GM06990 (cell line): ENCODE measurements around the gene RNASEH2A.

Source experiments
- DNase-seq: peaks from one replicate; pipeline ENCODE4 v3.0.0-alpha.2; 2011; ENCODE audit not compliant: insufficient read length; ENCODE audit errors: extremely low read depth
- H3K27me3 ChIP-seq: replicated peaks from 2 replicates; pipeline ENCODE4 v1.6.0; 2011; ENCODE audit warnings: low read length; ENCODE audit not compliant: control insufficient read depth, insufficient read depth
- H3K36me3 ChIP-seq: 2 replicates; pipeline ENCODE4 v1.5.1; 2011; ENCODE audit warnings: low read length; ENCODE audit not compliant: control insufficient read depth, insufficient read depth
- H3K4me3 ChIP-seq: replicated peaks from 2 replicates; pipeline ENCODE4 v1.5.1; 2011; ENCODE audit warnings: low read depth, mild to moderate bottlenecking, control low read depth, low read length
- TF ChIP-seq, protein P1 (sequence below): IDR thresholded peaks from 2 replicates; pipeline ENCODE4 v1.5.1; 2011; ENCODE audit warnings: low read length, control low read depth, mild to moderate bottlenecking, inconsistent platforms; ENCODE audit not compliant: insufficient read depth, poor library complexity, severe bottlenecking

RNASEH2A gene

DNA sequence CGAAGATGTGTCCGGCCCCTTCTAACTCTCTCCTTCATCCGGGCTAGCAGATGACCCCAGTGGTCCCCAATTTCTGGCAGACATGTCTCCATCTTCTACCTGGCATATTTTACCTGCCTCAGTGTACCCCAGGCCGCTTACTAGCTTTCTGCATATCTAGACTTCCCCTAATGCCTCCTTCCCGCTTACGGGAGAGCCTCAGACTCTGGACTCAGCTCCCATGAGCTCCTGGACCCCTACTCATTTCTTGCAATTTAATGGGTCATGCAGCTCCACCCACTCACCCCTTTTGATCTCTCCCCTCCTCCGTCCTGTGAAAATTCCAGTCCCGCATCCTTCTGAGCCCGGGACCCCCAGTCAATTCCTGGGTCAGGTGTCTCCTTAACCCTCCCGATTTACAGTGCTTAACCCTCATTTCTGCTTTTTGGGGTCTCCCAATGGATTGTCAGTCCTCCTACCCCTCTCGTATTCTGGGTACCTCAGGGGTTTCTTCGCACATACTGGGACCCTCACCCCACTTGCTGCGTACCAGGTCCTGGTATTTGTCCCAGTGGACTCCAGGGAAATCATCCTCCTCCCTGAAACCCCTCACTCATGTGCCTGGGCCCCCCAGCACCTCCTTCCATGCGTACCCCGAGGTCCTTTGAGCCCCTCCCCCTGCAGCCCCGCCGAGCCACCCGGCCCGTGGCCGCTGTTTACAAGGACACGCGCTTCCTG lies 15.6 kb upstream of the RNASEH2A start:
- TF ChIP-seq, protein P1, sequence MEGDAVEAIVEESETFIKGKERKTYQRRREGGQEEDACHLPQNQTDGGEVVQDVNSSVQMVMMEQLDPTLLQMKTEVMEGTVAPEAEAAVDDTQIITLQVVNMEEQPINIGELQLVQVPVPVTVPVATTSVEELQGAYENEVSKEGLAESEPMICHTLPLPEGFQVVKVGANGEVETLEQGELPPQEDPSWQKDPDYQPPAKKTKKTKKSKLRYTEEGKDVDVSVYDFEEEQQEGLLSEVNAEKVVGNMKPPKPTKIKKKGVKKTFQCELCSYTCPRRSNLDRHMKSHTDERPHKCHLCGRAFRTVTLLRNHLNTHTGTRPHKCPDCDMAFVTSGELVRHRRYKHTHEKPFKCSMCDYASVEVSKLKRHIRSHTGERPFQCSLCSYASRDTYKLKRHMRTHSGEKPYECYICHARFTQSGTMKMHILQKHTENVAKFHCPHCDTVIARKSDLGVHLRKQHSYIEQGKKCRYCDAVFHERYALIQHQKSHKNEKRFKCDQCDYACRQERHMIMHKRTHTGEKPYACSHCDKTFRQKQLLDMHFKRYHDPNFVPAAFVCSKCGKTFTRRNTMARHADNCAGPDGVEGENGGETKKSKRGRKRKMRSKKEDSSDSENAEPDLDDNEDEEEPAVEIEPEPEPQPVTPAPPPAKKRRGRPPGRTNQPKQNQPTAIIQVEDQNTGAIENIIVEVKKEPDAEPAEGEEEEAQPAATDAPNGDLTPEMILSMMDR, result no peak
- no peak for DNase-seq
- Histone ChIP-seq H3K4me3 (peak overlapping the region; percentile 96), H3K27me3 (no peaks in the 10 kb centered on the region), H3K36me3 (no peaks in the 10 kb centered on the region)

DNA sequence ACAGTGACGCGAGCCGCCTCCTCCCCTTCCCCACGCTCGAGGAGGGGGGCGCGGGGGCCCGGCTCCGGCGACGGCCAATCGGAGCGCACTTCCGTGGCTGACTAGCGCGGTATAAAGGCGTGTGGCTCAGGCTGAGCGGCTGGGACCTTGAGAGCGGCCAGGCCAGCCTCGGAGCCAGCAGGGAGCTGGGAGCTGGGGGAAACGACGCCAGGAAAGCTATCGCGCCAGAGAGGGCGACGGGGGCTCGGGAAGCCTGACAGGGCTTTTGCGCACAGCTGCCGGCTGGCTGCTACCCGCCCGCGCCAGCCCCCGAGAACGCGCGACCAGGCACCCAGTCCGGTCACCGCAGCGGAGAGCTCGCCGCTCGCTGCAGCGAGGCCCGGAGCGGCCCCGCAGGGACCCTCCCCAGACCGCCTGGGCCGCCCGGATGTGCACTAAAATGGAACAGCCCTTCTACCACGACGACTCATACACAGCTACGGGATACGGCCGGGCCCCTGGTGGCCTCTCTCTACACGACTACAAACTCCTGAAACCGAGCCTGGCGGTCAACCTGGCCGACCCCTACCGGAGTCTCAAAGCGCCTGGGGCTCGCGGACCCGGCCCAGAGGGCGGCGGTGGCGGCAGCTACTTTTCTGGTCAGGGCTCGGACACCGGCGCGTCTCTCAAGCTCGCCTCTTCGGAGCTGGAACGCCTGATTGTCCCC lies 14.9 kb upstream of the RNASEH2A start, which contains the start of gene JUNB:
TSS of gene JUNB (plus strand) at position 142 of the 706 bp plus-strand sequence. CDS start at position 428, 286 bp downstream.
- TF ChIP-seq, protein P1, result peak; percentile 8
- Histone ChIP-seq H3K36me3 (no peaks in the 10 kb centered on the region), H3K4me3 (peak within 1 kb of the TSS; percentile 96), H3K27me3 (no peaks in the 10 kb centered on the region)
- DNase-seq, result peak; percentile 97

DNA sequence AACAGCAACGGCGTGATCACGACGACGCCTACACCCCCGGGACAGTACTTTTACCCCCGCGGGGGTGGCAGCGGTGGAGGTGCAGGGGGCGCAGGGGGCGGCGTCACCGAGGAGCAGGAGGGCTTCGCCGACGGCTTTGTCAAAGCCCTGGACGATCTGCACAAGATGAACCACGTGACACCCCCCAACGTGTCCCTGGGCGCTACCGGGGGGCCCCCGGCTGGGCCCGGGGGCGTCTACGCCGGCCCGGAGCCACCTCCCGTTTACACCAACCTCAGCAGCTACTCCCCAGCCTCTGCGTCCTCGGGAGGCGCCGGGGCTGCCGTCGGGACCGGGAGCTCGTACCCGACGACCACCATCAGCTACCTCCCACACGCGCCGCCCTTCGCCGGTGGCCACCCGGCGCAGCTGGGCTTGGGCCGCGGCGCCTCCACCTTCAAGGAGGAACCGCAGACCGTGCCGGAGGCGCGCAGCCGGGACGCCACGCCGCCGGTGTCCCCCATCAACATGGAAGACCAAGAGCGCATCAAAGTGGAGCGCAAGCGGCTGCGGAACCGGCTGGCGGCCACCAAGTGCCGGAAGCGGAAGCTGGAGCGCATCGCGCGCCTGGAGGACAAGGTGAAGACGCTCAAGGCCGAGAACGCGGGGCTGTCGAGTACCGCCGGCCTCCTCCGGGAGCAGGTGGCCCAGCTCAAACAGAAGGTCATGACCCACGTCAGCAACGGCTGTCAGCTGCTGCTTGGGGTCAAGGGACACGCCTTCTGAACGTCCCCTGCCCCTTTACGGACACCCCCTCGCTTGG lies 14.1 kb upstream of the RNASEH2A start:
- TF ChIP-seq, protein P1, result no peak
- peak; percentile 91 for DNase-seq
- H3K4me3 ChIP-seq, result peak overlapping the region; percentile 96

DNA sequence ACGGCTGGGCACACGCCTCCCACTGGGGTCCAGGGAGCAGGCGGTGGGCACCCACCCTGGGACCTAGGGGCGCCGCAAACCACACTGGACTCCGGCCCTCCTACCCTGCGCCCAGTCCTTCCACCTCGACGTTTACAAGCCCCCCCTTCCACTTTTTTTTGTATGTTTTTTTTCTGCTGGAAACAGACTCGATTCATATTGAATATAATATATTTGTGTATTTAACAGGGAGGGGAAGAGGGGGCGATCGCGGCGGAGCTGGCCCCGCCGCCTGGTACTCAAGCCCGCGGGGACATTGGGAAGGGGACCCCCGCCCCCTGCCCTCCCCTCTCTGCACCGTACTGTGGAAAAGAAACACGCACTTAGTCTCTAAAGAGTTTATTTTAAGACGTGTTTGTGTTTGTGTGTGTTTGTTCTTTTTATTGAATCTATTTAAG lies 13.5 kb upstream of the RNASEH2A start:
- Histone ChIP-seq H3K4me3 (peak overlapping the region; percentile 96), H3K36me3 (no peaks in the 10 kb centered on the region), H3K27me3 (no peaks in the 10 kb centered on the region)
- DNase-seq, result no peak
- TF ChIP-seq, protein P1, result no peak

More for the DNA sequence above, 14.1 kb upstream of the RNASEH2A start:
- Histone ChIP-seq H3K27me3 (no peaks in the 10 kb centered on the region), H3K36me3 (no peaks in the 10 kb centered on the region)

DNA sequence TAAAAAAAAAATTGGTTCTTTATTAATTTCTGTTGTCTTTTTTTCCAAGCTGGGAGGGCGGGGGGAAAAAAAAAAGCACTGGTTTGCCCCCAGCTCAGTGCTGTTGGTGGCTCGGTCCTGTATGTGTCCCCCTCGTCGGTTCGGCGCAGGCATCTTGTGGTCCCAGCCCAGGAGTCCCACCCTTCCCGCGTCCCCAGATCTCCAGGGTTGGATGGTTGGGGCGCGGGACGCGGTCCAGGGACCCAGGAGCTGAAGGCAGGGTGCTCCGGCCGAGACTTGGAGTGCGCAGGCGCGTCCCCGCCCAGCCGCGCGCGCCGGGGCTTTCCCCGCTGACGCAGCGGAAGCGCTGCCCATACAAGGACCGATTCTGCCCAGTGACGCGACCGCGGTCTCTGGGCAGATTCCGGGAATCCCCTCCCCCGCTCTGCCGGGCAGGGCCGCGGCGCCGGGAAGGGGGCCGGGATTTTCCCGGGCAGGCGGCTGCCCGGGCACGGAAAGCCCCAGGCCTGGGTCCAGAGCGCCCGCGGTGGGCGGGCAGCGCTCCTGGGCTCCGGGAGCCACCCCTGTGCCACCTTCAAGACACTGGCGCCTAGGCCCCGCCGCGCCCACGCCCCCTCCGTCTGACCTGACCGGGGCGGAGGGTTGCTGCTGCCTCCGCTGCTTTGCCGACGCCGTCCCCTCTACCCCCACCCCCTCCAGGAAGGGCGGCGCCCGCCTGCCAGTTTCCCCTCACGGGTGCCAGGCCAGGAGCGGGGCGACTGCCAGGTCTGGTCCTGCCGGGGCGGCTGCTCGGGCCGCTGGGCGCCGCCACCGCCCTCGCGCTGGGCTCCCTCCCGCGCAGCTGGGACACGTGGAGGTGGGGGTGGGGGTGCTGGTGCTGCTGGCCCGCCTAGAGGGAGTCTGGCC lies 12.8 kb upstream of the RNASEH2A start:
- H3K27me3 ChIP-seq, result no peaks in the 10 kb centered on the region
- TF ChIP-seq, protein P1, result no peak
- H3K4me3 ChIP-seq, result peak overlapping the region; percentile 96
- peak; percentile 98 for DNase-seq
- H3K36me3 ChIP-seq, result no peaks in the 10 kb centered on the region
